CD14-positive monocyte (primary cell): ENCODE results near the gene EIF4E2. TPM values are rescaled to one million over a fixed set of nuclear protein-coding genes. Genes with fewer than 3 reads are reported as not detected.
A peak's percentile ranks its signal among the peaks of the same experiment; 100 is the strongest.

ENCODE experiments used
- DNase-seq, 3 donors: peaks; one replicate each; pipeline ENCODE4 v3.0.0-alpha.2; 2011 to 2022
- H2AFZ ChIP-seq: 2 replicates; pipeline ENCODE4 v1.6.0; 2012; ENCODE audit warnings: mild to moderate bottlenecking, low read depth, low read length, inconsistent platforms; ENCODE audit not compliant: insufficient read depth, poor library complexity, severe bottlenecking
- H3K27ac ChIP-seq, 2 donors: 1 replicate in 1 of 2; 2 replicates in 1 of 2; pipeline ENCODE4 v1.5.1; 2012 to 2013; ENCODE audit warnings: low read length in 2 of 2, control low read depth in 1 of 2, inconsistent platforms in 1 of 2, low read depth in 1 of 2, mild to moderate bottlenecking in 1 of 2
- H3K27me3 ChIP-seq, 2 donors: one replicate each; pipeline versions ENCODE4 v1.6.0 to v1.6.1; 2011 to 2013; ENCODE audit warnings: low read length in 2 of 2; ENCODE audit not compliant: control insufficient read depth in 2 of 2, insufficient read depth in 2 of 2
- H3K36me3 ChIP-seq, 2 donors: replicated peaks in 1 of 2; 1 replicate in 1 of 2; 2 replicates in 1 of 2; pipeline versions ENCODE4 v1.5.1 to v1.6.1; 2012 to 2013; ENCODE audit warnings: low read length in 2 of 2, control low read depth in 1 of 2, inconsistent platforms in 1 of 2, mild to moderate bottlenecking in 1 of 2; ENCODE audit not compliant: insufficient read depth in 2 of 2, control insufficient read depth in 1 of 2
- H3K4me1 ChIP-seq, 2 donors: 1 replicate in 1 of 2; 2 replicates in 1 of 2; pipeline versions ENCODE4 v1.5.1 to v1.6.1; 2012 to 2013; ENCODE audit warnings: low read length in 2 of 2, control low read depth in 1 of 2, inconsistent platforms in 1 of 2, mild to moderate bottlenecking in 1 of 2, moderate library complexity in 1 of 2; ENCODE audit not compliant: insufficient read depth in 2 of 2, control insufficient read depth in 1 of 2
- H3K4me2 ChIP-seq: replicated peaks from 2 replicates; pipeline ENCODE3; 2012; ENCODE audit warnings: low read length, moderate library complexity, mild to moderate bottlenecking; ENCODE audit not compliant: poor library complexity, severe bottlenecking; ENCODE audit errors: extremely low read depth
- H3K4me3 ChIP-seq, 3 experiments: fragments of 200-600 bp in 1 of 3; sonication (generic) in 1 of 3; replicated peaks in 1 of 3; 1 replicate in 2 of 3; 2 replicates in 1 of 3; pipeline ENCODE4 v1.5.1; 2011 to 2013; ENCODE audit warnings: low read length in 3 of 3, mild to moderate bottlenecking in 3 of 3, control low read depth in 2 of 3, low read depth in 2 of 3, inconsistent platforms in 1 of 3, moderate library complexity in 1 of 3
- H3K79me2 ChIP-seq: 2 replicates; pipeline ENCODE4 v1.6.0; 2012; ENCODE audit warnings: mild to moderate bottlenecking, control low read depth, inconsistent platforms, low read length, moderate library complexity; ENCODE audit not compliant: insufficient read depth
- H3K9ac ChIP-seq: 2 replicates; pipeline ENCODE4 v1.6.0; 2017; ENCODE audit warnings: low read length, mild to moderate bottlenecking; ENCODE audit not compliant: insufficient read depth, poor library complexity, severe bottlenecking
- H3K9me3 ChIP-seq, 2 donors: replicated peaks in 1 of 2; 1 replicate in 1 of 2; 2 replicates in 1 of 2; pipeline versions ENCODE4 v1.5.1 to v1.6.1; 2012 to 2013; ENCODE audit warnings: low read length in 2 of 2, control low read depth in 1 of 2; ENCODE audit not compliant: control insufficient read depth in 1 of 2, insufficient read depth in 1 of 2
- H4K20me1 ChIP-seq: 2 replicates; pipeline ENCODE4 v1.6.0; 2012; ENCODE audit warnings: mild to moderate bottlenecking, low read length, control low read depth, moderate library complexity; ENCODE audit not compliant: insufficient read depth
- H3K27ac Mint-ChIP-seq, 7 donors: one replicate each; pipeline ENCODE4 v1.8.0; 2020; ENCODE audit warnings: mild to moderate bottlenecking in 7 of 7, mixed read lengths in 7 of 7, moderate library complexity in 6 of 7, inconsistent platforms in 2 of 7
- H3K27me3 Mint-ChIP-seq, 3 donors: one replicate each; pipeline ENCODE4 v1.8.0; 2021 to 2022; ENCODE audit warnings: low read depth in 3 of 3, mild to moderate bottlenecking in 3 of 3, mixed read lengths in 3 of 3, moderate library complexity in 3 of 3, inconsistent platforms in 1 of 3
- H3K36me3 Mint-ChIP-seq, 2 donors: one replicate each; pipeline ENCODE4 v1.8.0; 2020; ENCODE audit warnings: mixed read lengths in 2 of 2, inconsistent platforms in 1 of 2, mild to moderate bottlenecking in 1 of 2
- H3K4me1 Mint-ChIP-seq: one replicate; pipeline ENCODE4 v1.8.0; 2020; ENCODE audit warnings: mild to moderate bottlenecking, mixed read lengths
- H3K4me3 Mint-ChIP-seq, 2 donors: one replicate each; pipeline ENCODE4 v1.8.0; 2020; ENCODE audit warnings: mild to moderate bottlenecking in 2 of 2, mixed read lengths in 2 of 2, moderate library complexity in 1 of 2
- H3K9me3 Mint-ChIP-seq, 7 donors: one replicate each; pipeline ENCODE4 v1.8.0; 2020 to 2022; ENCODE audit warnings: mixed read lengths in 7 of 7, mild to moderate bottlenecking in 6 of 7, moderate library complexity in 6 of 7, inconsistent platforms in 2 of 7
- CTCF ChIP-seq: fragments of 200-600 bp; IDR thresholded peaks from one replicate; pipeline ENCODE4 v1.8.0; 2022; ENCODE audit warnings: antibody characterized with exemption, mild to moderate bottlenecking
- WGBS: methylation state at CpG from one replicate; pipeline ENCODE4 v1.1.5; 2013; ENCODE audit warnings: missing lambda C conversion rate; ENCODE audit not compliant: insufficient coverage; 5-methylcytosine and 5-hydroxymethylcytosine counted together
- intact Hi-C, 2 donors: fragments of 100-400 bp; cut with micrococcal nuclease; formaldehyde crosslinking; loops; one replicate each; pipeline versions ENCODE4 v1.15.0 to v1.15.1; 2023
- polyA plus RNA-seq, 3 donors: library from polyadenylated mRNA; depleted of rRNA in 1 of 3; unstranded in 2 of 3; stranded (reverse) in 1 of 3; fragments of 300-500 nt in 2 of 3; fragments of >200 nt in 1 of 3; fragmentation: Illumina TruSeq in 2 of 3; gene quantifications; 1 replicate in 2 of 3; 2 replicates in 1 of 3; pipeline ENCODE4 v1.2.3, GENCODE V29; 2012 to 2021

EIF4E2 gene
- polyA plus RNA-seq, 3 donors, result 67.2 to 213 (median 188) TPM

- no peaks in the 10 kb centered on the region for H3K9me3 ChIP-seq
- 99% methylated on average over 6 of the region's 7 CpGs for WGBS
- Mint-ChIP-seq H3K36me3 (peaks cover 88 to 98% of the 10 kb centered on the region in 2 donors), H3K27ac (peak overlapping the region in 1 of 7 donors; percentile 6), H3K4me3 (no peak overlapping the region), H3K27me3 (no peaks in the 10 kb centered on the region), H3K4me1 (peaks cover 4% of the 10 kb centered on the region), H3K9me3 (peaks cover 0 to 1% (median 0%) of the 10 kb centered on the region in 7 donors)
- H3K4me2 ChIP-seq, result no peak overlapping the region
- no peaks in the 10 kb centered on the region for H3K4me1 ChIP-seq
- H3K27ac ChIP-seq, result no peak overlapping the region
- DNase-seq, result no peak
- no peak for TF ChIP-seq CTCF
- peaks cover 85 to 99% of the 10 kb centered on the region in 2 donors for H3K36me3 ChIP-seq
- intact Hi-C loops, result no loop called here
- H3K9ac ChIP-seq, result no peak overlapping the region
- H2AFZ ChIP-seq, result no peak overlapping the region
- H4K20me1 ChIP-seq, result peaks cover 51% of the 10 kb centered on the region
- no peaks in the 10 kb centered on the region for H3K79me2 ChIP-seq
- no peaks in the 10 kb centered on the region for H3K27me3 ChIP-seq
- H3K4me3 ChIP-seq, result no peak overlapping the region
Observed at GRCh38 chr2:232571026-232571474, 20.6 kb downstream of the EIF4E2 start.

GRCh38 chr2:232573042-232573441, 22.6 kb downstream of the EIF4E2 start:
- Histone ChIP-seq H3K27me3 (no peaks in the 10 kb centered on the region), H3K27ac (no peak overlapping the region), H4K20me1 (peaks cover 39% of the 10 kb centered on the region), H3K4me2 (no peak overlapping the region), H3K36me3 (peaks cover 76 to 99% of the 10 kb centered on the region in 2 donors), H3K4me3 (no peak overlapping the region), H3K9me3 (no peaks in the 10 kb centered on the region), H3K79me2 (no peaks in the 10 kb centered on the region), H3K9ac (no peak overlapping the region), H3K4me1 (no peaks in the 10 kb centered on the region), H2AFZ (no peak overlapping the region)
- Mint-ChIP-seq H3K9me3 (peaks cover 0 to 1% (median 0%) of the 10 kb centered on the region in 7 donors), H3K36me3 (peaks cover 82 to 98% of the 10 kb centered on the region in 2 donors), H3K4me1 (peaks cover 2% of the 10 kb centered on the region), H3K4me3 (no peak overlapping the region), H3K27ac (no peak overlapping the region), H3K27me3 (no peaks in the 10 kb centered on the region)
- no peak for DNase-seq
- TF ChIP-seq CTCF, result no peak
- intact Hi-C loops, result no loop called here
